Suprapubic skin (tissue), 3 donors: ENCODE results near the gene LPIN1.

Experiments
- POLR2A ChIP-seq, 2 donors: fragments of 450-650 bp; IDR thresholded peaks; one replicate each; pipeline ENCODE4 v1.6.1; 2017; ENCODE audit warnings: antibody characterized with exemption in 2 of 2, mild to moderate bottlenecking in 2 of 2, moderate library complexity in 2 of 2
- TF ChIP-seq, protein P1 (sequence below), 2 donors: fragments of 200-600 bp in 1 of 2; fragments of 450-650 bp in 1 of 2; sonication (generic) in 1 of 2; IDR thresholded peaks; one replicate each; pipeline ENCODE4 v1.5.1; 2016 to 2019; ENCODE audit warnings: antibody characterized with exemption in 2 of 2, mild to moderate bottlenecking in 1 of 2, moderate library complexity in 1 of 2

DNA sequence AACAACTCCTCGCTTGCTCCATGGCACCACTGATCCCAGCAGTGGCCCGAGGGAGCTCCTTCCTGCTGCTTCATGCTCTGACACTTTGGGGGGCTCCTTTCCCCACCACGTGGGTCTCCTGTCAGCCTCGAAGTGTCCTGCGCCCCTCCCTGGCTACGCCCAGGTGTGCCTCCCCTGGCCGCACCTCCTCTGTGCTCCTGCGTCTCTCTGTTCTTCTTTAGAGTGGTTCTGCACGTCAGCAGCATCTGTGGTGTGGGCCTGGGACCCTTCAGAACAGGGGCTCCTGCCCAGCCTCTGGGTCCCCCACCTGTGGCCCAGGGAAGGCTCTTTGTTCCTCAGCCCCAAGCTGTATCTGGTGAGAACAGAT, 49.7 kb upstream of the LPIN1 start:
- TF ChIP-seq, protein P1, sequence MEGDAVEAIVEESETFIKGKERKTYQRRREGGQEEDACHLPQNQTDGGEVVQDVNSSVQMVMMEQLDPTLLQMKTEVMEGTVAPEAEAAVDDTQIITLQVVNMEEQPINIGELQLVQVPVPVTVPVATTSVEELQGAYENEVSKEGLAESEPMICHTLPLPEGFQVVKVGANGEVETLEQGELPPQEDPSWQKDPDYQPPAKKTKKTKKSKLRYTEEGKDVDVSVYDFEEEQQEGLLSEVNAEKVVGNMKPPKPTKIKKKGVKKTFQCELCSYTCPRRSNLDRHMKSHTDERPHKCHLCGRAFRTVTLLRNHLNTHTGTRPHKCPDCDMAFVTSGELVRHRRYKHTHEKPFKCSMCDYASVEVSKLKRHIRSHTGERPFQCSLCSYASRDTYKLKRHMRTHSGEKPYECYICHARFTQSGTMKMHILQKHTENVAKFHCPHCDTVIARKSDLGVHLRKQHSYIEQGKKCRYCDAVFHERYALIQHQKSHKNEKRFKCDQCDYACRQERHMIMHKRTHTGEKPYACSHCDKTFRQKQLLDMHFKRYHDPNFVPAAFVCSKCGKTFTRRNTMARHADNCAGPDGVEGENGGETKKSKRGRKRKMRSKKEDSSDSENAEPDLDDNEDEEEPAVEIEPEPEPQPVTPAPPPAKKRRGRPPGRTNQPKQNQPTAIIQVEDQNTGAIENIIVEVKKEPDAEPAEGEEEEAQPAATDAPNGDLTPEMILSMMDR (IDR thresholded peaks at IDR 0.05) = no peak
- TF ChIP-seq POLR2A (IDR thresholded peaks at IDR 0.05) = no peak
